Kidney tubule cell (primary cell): Measurements from ENCODE around the gene MAP7.
"Not testable (repeated sequence)": the region's sequence is repeated elsewhere in the genome, so short reads cannot be mapped to it uniquely, and the experiment has no call there.

Source experiments
- DNase-seq: peaks from one replicate; pipeline ENCODE4 v3.0.0-alpha.2; 2018; ENCODE audit warnings: low spot score

The MAP7 gene

GRCh38 chr6:136550330-136551071, at the start of gene MAP7:
Gene MAP7 (minus strand): TSS chr6:136550422. CDS start chr6:136550408, 14 bp downstream.
- peak; percentile 92 for DNase-seq

GRCh38 chr6:136599329-136600011, 49.2 kb upstream of the MAP7 start:
- no peak for DNase-seq

GRCh38 chr6:136598048-136598447, 47.8 kb upstream of the MAP7 start:
- DNase-seq, result peak; percentile 75

- no peak for DNase-seq
Observed at GRCh38 chr6:136594671-136595070, 44.4 kb upstream of the MAP7 start.

- peak; percentile 100 for DNase-seq
Observed at GRCh38 chr6:136593748-136594490, 43.7 kb upstream of the MAP7 start.

GRCh38 chr6:136592930-136593673, 42.9 kb upstream of the MAP7 start:
- peak; percentile 88 for DNase-seq

- DNase-seq, result no peak
Observed at GRCh38 chr6:136591617-136592016, 41.4 kb upstream of the MAP7 start.

- DNase-seq, result not testable (repeated sequence)
Observed at GRCh38 chr6:136590846-136591245, 40.6 kb upstream of the MAP7 start.

GRCh38 chr6:136587527-136587926, 37.3 kb upstream of the MAP7 start:
- peak; percentile 41 for DNase-seq

GRCh38 chr6:136586295-136586694, 36.1 kb upstream of the MAP7 start:
- peak; percentile 63 for DNase-seq

GRCh38 chr6:136585523-136585922, 35.3 kb upstream of the MAP7 start:
- not testable (repeated sequence) for DNase-seq

- not testable (repeated sequence) for DNase-seq
Observed at GRCh38 chr6:136584290-136584689, 34.1 kb upstream of the MAP7 start.

GRCh38 chr6:136582711-136583471, 32.7 kb upstream of the MAP7 start:
- DNase-seq, result peak; percentile 67

GRCh38 chr6:136579800-136580199, 29.6 kb upstream of the MAP7 start:
- DNase-seq, result no peak

GRCh38 chr6:136576821-136577220, 26.6 kb upstream of the MAP7 start:
- DNase-seq, result no peak

GRCh38 chr6:136571496-136571895, 21.3 kb upstream of the MAP7 start:
- no peak for DNase-seq

- no peak for DNase-seq
Observed at GRCh38 chr6:136571065-136571464, 20.8 kb upstream of the MAP7 start.

GRCh38 chr6:136568129-136568528, 17.9 kb upstream of the MAP7 start:
- no peak for DNase-seq

- no peak for DNase-seq
Observed at GRCh38 chr6:136567688-136568087, 17.5 kb upstream of the MAP7 start.

- DNase-seq, result no peak
Observed at GRCh38 chr6:136566851-136567250, 16.6 kb upstream of the MAP7 start.

- no peak for DNase-seq
Observed at GRCh38 chr6:136566007-136566487, 15.8 kb upstream of the MAP7 start.
